Amygdala (tissue), 56 donors: Measurements from ENCODE around the gene CLCA2.
"Not testable (repeated sequence)": the region's sequence is repeated elsewhere in the genome, so short reads cannot be mapped to it uniquely, and the experiment has no call there.

ENCODE experiments used
- DNase-seq, 56 donors: peaks; one replicate each; lab custom pipeline; 2025; lab: John Stamatoyannopoulos, UW

The CLCA2 gene

GRCh38 chr1:86470859-86471258 is 46.9 kb downstream of the CLCA2 start:
- peak in 2 of 56 donors; percentile 2 for DNase-seq

DNA sequence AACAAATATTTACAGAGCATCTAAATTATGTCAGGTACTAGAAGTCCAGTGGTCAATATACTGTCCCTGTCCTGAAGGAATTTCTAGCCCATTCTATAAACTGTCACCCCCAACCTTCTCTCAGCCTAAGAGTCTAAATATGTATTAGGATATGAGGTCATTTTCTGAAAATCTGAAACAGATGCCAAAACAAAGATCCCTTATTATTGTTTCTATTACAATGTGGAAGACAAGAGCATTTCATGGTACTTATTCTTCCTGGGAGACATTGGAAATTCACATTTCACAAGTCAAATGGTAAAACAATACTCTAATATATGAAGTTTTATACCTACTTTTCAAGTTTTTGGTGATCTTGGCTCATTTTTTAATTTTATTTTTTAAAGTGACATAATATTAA is 47.3 kb downstream of the CLCA2 start:
- DNase-seq, result no peak

DNA sequence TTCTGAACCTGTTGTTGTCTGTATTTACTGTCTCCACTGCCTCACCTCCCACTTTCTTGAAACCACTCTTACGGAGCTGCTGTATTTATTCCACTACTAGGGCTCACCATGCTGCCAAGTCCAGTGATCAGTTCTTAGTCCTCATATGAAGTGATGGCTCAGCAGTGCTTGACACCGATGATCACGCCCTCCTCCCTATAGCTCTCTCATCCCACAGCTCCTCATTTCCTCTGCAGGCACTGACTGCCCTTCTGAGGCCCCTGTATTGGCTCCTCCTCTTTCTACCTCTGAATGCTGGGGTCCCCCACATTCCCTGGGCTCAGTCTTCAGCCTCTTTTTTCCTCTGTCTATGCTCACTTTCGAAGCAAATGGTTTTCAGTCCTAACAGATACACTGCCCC is 48.2 kb downstream of the CLCA2 start:
- DNase-seq, result no peak

GRCh38 chr1:86472767-86473166 is 48.8 kb downstream of the CLCA2 start:
- no peak for DNase-seq

- no peak for DNase-seq
Observed at GRCh38 chr1:86477256-86477655, 53.3 kb downstream of the CLCA2 start.

DNA sequence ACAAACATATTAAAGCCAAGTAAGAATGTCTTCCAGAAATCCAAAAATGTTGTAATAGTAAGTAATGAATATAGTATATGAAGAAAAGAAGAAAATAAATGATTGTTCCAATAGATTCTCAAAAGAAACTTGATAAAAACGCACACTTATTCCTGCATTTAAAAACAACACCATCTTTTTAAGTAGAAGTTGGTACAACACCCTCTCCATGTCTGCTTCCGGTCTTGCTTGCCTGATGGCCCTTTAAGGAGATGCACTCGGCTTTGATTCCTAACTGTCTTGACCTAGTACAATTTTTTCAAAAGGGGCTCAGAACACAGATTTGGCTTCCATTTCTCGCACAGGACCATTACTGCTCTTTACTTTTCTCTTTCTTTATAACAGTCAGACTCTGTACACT is 53.7 kb downstream of the CLCA2 start:
- DNase-seq, result no peak

- no peak for DNase-seq
Observed at GRCh38 chr1:86478416-86479156, 54.6 kb downstream of the CLCA2 start.

DNA sequence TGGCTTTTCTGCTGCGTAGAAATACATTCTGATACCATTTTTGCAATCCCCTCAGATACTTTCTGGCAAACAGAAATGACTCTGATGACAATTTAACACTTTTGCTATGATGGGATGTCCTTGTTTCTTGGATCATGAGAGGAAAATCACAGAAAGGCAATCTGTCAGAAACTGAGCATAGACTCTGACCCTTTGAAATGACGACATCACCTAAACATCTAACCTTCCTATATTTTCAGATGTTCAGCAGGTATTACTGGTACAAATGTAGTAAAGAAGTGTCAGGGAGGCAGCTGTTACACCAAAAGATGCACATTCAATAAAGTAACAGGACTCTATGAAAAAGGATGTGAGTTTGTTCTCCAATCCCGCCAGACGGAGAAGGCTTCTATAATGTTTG is 58.0 kb downstream of the CLCA2 start:
- no peak for DNase-seq

DNA sequence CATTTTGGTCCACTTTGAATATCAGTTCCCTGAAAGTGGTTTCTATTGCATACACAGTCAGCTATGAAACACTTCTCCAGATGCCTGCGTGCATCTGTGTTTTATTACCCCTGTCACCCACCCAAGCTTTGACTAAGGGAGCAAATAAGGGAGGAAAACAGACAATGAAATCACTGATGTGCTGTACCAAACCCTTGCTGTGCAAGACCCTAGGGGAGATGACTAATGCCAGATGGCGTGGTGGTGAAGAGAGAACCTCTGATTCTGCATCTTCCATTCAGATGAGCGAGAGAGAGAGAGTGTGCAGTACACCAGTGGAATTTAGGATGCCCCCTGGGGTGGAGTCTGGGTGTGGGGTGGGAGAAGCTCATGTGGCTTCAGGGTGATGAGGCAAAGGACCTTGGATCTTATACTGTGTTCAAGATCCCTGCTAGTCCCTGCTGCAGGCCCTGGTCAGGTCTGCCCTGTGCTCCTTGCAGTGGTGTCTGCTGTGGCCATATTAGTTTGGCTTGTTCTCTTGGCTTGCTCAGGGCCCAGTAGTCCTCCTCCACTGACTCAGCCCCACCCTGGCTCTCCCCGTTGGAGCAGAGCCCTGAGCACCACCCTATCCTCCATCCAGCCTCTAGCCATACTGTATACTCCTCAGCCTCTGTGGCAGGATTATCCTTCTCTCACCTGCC is 63.3 kb downstream of the CLCA2 start:
- no peak for DNase-seq

DNA sequence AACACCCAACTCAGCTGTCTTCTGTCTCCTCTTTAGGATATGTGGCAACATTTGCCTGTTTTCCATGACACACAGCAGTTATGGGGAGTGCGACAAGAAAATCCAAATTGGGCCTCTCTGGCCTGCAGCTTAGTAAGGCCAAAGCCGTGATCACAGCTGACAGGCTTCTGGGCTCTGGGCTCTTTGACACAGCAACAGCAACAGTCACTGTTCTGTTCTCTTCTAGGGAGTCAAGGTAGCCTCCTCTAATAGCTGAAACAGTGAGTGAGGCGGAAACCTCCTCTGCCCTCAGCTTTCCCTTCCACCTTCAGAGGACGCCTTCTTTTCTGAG is 63.8 kb downstream of the CLCA2 start:
- DNase-seq, result no peak

- no peak for DNase-seq
Observed at GRCh38 chr1:86489242-86489878, 65.4 kb downstream of the CLCA2 start.

DNA sequence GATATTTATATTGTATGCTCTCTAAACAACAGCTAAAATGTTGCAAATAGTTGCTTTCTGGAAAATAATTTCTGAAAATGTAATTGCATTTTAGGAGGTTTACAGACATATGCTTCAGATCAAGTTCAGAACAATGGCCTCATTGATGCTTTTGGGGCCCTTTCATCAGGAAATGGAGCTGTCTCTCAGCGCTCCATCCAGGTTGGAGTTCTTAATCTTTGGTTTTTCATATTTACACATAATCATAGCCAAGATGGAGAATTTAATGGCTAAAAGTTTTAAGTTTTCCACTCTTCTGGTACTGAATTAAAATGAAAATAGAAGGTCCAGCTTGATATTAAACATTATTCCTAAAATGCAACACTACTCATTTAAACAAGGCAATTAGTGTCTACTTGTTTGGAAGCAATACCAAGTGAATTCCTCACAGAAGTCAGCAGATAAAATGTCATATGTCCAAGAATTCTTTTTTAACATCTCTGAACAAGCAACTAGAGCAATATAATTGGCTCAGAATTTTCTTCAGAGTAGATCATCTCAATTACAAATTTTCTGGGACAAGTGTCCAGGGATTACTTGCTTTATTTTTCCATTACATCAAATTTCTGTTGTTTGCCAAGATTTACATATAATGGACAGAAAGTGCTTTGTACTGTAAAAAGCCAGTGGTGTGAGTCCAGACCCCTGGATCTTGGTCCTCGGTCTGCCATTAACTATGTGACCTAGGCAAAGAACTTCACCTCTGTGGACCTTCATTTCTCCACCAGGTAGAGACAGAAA is 67.4 kb downstream of the CLCA2 start:
- no peak for DNase-seq

GRCh38 chr1:86498281-86498680 is 74.3 kb downstream of the CLCA2 start:
- DNase-seq, result no peak

- no peak for DNase-seq
Observed at GRCh38 chr1:86499987-86500593, 76.1 kb downstream of the CLCA2 start.

GRCh38 chr1:86500714-86501113 is 76.7 kb downstream of the CLCA2 start:
- no peak for DNase-seq

DNA sequence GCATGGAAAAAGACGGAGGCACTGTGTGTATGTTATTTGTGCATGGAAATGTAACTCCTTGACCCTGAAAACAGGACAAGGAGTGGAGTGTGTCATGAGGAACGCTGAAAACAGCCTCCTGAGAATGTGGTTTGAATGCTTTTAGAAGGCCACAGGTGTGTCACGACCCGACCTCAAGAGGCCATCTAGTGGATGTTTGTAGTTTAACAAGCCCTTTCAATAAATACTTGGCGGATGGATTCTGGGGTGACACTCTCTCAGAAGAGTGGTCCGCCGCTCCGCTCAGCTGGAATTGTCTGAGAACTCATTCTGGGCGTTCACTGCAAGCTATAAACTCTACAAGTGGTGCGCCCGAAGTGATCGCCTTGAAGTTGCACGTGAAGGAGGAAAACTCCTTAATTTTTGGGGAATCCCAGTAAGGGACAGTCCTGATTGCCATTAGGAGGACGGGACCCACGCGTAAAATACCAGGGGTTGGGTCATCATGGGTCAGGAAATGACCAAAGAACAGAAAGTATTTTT is 78.2 kb downstream of the CLCA2 start:
- not testable (repeated sequence) for DNase-seq

GRCh38 chr1:86502721-86503405 is 78.9 kb downstream of the CLCA2 start:
- DNase-seq, result peak in 1 of 56 donors; percentile 10

DNA sequence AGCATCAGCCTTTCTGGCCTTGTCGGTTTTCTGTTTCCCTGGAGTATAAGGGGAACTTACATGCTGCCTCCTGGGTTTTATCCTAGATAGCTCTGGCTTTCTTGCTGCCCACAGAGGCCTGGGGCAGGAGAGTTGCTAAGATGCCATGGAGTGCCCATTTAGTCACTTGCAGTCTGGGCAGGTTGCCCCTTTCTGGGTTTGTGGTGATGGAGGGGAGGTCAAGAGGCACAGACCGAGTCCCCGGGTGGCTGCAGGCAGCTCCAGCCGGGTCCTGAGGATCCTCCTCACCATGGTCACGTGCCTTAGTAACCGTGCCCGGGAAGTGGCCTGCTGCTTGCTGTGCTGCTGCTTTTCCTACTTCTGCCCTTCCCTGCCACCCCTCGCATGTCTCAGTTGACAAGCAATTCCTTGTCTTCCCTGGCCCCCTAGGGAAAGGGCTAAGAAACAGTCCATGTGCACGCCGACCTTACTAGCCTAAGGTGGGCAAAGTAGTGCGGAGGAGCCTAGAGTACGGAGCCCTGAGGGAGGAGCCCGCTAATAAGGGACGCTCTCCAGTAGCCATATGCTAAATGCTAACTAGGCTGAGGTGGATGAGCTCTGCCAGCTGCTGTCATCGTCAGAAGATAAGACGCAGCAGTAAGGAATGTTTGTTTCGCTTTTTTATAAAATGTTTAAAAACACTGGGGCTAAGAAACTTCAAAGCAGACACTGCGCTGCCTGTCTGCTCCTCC is 79.6 kb downstream of the CLCA2 start:
- DNase-seq, result peak in 8 of 56 donors; percentile 13 to 26 (median 20)

DNA sequence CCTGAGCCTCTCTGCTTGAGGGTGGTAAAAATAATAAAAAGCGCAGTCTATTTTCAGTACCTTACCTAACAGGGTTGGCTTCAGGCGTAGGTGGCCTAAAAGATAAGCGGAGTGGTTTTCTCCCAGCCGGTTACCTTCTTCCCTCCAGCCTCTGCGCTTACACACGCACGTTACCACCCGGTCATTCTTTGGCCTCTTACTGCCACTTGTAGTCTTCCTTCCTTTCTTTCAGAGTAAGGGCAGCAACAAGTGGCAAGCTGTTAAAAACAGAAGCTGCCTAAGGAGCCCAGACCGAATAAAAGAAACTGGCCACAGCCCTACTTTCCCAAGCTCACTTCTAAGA is 80.1 kb downstream of the CLCA2 start:
- DNase-seq, result no peak
